Measurements from ENCODE around the gene MAP3K14.

The MAP3K14 gene

GRCh38 chr17:45318561-45319230 lies 1.9 kb upstream of the MAP3K14 start:
- no peak for TF ChIP-seq CTCF (IDR thresholded peaks at IDR 0.05)
- peak overlapping the region; percentile 32 for H3K4me2 ChIP-seq (ENCODE audit: low read length)
- H3K4me3 ChIP-seq (ENCODE audit: low read depth, low read length) = no peak overlapping the region
- no peaks in the 10 kb centered on the region for H3K9me3 ChIP-seq (ENCODE audit: control insufficient read depth, low read length)
- no peaks in the 10 kb centered on the region for H3K36me3 ChIP-seq (ENCODE audit: control insufficient read depth, insufficient read depth, low read length)
- H3K79me2 ChIP-seq = peaks cover 24% of the 10 kb centered on the region
- H3K27me3 ChIP-seq (ENCODE audit: control insufficient read depth, insufficient read depth, low read length) = no peaks in the 10 kb centered on the region
- peaks cover 49% of the 10 kb centered on the region for H3K4me1 ChIP-seq
- H2AFZ ChIP-seq = peak overlapping the region; percentile 81
- peak overlapping the region; percentile 92 for H3K27ac ChIP-seq
- H3K9ac ChIP-seq = no peak overlapping the region

GRCh38 chr17:45317111-45317928 lies 500 bp upstream of the MAP3K14 start:
- H3K36me3 ChIP-seq (ENCODE audit: control insufficient read depth, insufficient read depth, low read length) = no peaks in the 10 kb centered on the region
- H3K9me3 ChIP-seq (ENCODE audit: control insufficient read depth, low read length) = no peaks in the 10 kb centered on the region
- H3K4me1 ChIP-seq = peaks cover 59% of the 10 kb centered on the region
- peak overlapping the region; percentile 72 for H3K4me2 ChIP-seq (ENCODE audit: low read length)
- peak overlapping the region; percentile 92 for H3K27ac ChIP-seq
- no peak overlapping the region for H3K9ac ChIP-seq
- H3K79me2 ChIP-seq = peaks cover 35% of the 10 kb centered on the region
- H3K27me3 ChIP-seq (ENCODE audit: control insufficient read depth, insufficient read depth, low read length) = no peaks in the 10 kb centered on the region
- peak overlapping the region; percentile 45 for H3K4me3 ChIP-seq (ENCODE audit: low read depth, low read length)
- peak; percentile 11 for TF ChIP-seq CTCF (IDR thresholded peaks at IDR 0.05)
- peak overlapping the region; percentile 91 for H2AFZ ChIP-seq

GRCh38 chr17:45315648-45316433 lies 979 bp downstream of the MAP3K14 start:
- peak overlapping the region; percentile 56 for H2AFZ ChIP-seq
- no peak for TF ChIP-seq CTCF (IDR thresholded peaks at IDR 0.05)
- H3K36me3 ChIP-seq (ENCODE audit: control insufficient read depth, insufficient read depth, low read length) = no peaks in the 10 kb centered on the region
- H3K4me2 ChIP-seq (ENCODE audit: low read length) = peak overlapping the region; percentile 76
- peak overlapping the region; percentile 80 for H3K4me3 ChIP-seq (ENCODE audit: low read depth, low read length)
- H3K9ac ChIP-seq = peak overlapping the region; percentile 74
- H3K4me1 ChIP-seq = peaks cover 61% of the 10 kb centered on the region
- H3K9me3 ChIP-seq (ENCODE audit: control insufficient read depth, low read length) = no peaks in the 10 kb centered on the region
- H3K79me2 ChIP-seq = peaks cover 38% of the 10 kb centered on the region
- no peaks in the 10 kb centered on the region for H3K27me3 ChIP-seq (ENCODE audit: control insufficient read depth, insufficient read depth, low read length)
- peak overlapping the region; percentile 84 for H3K27ac ChIP-seq

- Histone ChIP-seq H3K4me1 (peaks cover 61% of the 10 kb centered on the region), H3K9me3 (ENCODE audit: control insufficient read depth, low read length) (no peaks in the 10 kb centered on the region), H3K4me2 (ENCODE audit: low read length) (peak overlapping the region; percentile 76), H3K9ac (no peak overlapping the region), H3K36me3 (ENCODE audit: control insufficient read depth, insufficient read depth, low read length) (no peaks in the 10 kb centered on the region), H3K27me3 (ENCODE audit: control insufficient read depth, insufficient read depth, low read length) (no peaks in the 10 kb centered on the region), H3K4me3 (ENCODE audit: low read depth, low read length) (peak overlapping the region; percentile 80), H2AFZ (no peak overlapping the region), H3K79me2 (peaks cover 46% of the 10 kb centered on the region), H3K27ac (peak overlapping the region; percentile 84)
- TF ChIP-seq CTCF (IDR thresholded peaks at IDR 0.05) = no peak
These were observed 1.8 kb downstream of the MAP3K14 start for GRCh38 chr17:45314741-45315647.
